B cell (primary cell): Measurements from ENCODE around the gene MRPL28.

Experiments
- CTCF ChIP-seq: fragments of 200-600 bp; IDR thresholded peaks from one replicate; pipeline ENCODE4 v1.8.0; 2022; ENCODE audit warnings: antibody characterized with exemption, mild to moderate bottlenecking
- EZH2 ChIP-seq: IDR thresholded peaks from 2 replicates; pipeline ENCODE4 v1.6.1; 2012; ENCODE audit warnings: borderline replicate concordance, low read depth, mild to moderate bottlenecking, moderate library complexity, low read length; ENCODE audit not compliant: insufficient read depth, poor library complexity, severe bottlenecking

GRCh38 chr16:392450-393030, 22.2 kb upstream of the MRPL28 start:
- TF ChIP-seq CTCF: no peak
- TF ChIP-seq EZH2: no peak
